Measurements from ENCODE around the gene FGF7. TPM values are rescaled to one million over a fixed set of nuclear protein-coding genes. Genes with fewer than 3 reads are reported as not detected.

FGF7 gene
- total and polyA plus RNA-seq, 10 donors: 1.0 to 9.0 (median 1.5) TPM

DNA sequence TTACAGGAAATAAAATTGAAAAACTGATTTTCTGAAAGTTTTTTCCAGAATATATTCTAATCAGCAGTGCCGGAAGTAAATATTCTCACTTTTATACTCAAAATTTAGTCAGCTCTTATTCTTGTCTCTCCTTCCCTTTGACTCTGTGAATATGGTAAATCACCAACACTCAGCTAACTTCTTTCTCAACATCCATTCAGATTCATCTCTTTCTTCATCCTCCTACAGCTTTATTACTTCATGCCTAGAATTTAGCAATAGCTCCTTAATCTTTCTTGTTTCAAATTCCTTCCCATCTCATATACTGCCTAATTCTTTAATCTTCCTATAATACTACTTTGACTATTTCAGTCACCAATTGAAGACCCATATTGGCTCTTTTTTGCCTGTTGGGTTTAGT is 67.9 kb downstream of the FGF7 start:
- H3K27me3 ChIP-seq (replicated peaks in 1 of 7): no peaks in the 10 kb centered on the region
- TF ChIP-seq CTCF (IDR thresholded peaks at IDR 0.05 in 8 of 11, conservative IDR thresholded peaks at IDR 0.05 in 3 of 11) (no peak), POLR2AphosphoS5 (IDR thresholded peaks at IDR 0.05) (no peak), POLR2A (IDR thresholded peaks at IDR 0.05) (no peak)
- no peaks in the 10 kb centered on the region for H3K9me3 ChIP-seq
- no peak for DNase-seq
- no peak overlapping the region for H3K4me3 ChIP-seq
- intact Hi-C loops (cut with DNase I; ENCODE audit: low total_unique reads): no loop called here
- WGBS, 5 donors: 86 to 100% (median 94%) methylated on average over 1 of the region's 1 CpG
- no peak overlapping the region for H3K27ac ChIP-seq
- no peaks in the 10 kb centered on the region for H3K4me1 ChIP-seq
- no peaks in the 10 kb centered on the region for H3K36me3 ChIP-seq

DNA sequence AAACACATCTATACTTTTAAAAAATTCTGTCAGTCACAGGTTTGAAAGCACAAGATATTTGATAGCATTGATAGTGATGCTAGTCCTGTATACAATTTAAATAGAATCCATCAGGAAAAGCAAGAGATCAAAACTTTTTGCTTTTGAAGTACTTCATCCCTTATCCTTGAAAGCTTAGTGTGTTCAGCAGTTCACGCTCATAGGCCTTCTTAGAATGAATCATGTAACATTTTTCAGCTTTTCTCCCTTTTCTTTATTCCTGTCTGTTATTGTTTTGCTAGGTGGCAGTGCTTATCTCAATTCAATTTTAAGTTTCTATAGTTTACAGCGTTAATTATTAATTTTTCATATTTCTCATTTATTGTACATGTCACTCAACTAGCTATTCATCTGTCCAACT is 69.1 kb downstream of the FGF7 start:
- 89 to 93% (median 92%) methylated on average over 2 of the region's 2 CpGs for WGBS, 5 donors
- no peak for DNase-seq
- H3K27me3 ChIP-seq (replicated peaks in 1 of 7): no peaks in the 10 kb centered on the region
- no peaks in the 10 kb centered on the region for H3K9me3 ChIP-seq
- H3K36me3 ChIP-seq: no peaks in the 10 kb centered on the region
- no peak overlapping the region for H3K27ac ChIP-seq
- no peaks in the 10 kb centered on the region for H3K4me1 ChIP-seq
- TF ChIP-seq CTCF (IDR thresholded peaks at IDR 0.05 in 8 of 11, conservative IDR thresholded peaks at IDR 0.05 in 3 of 11) (no peak), POLR2A (IDR thresholded peaks at IDR 0.05) (no peak), POLR2AphosphoS5 (IDR thresholded peaks at IDR 0.05) (no peak)
- no peak overlapping the region for H3K4me3 ChIP-seq
- intact Hi-C loops (cut with DNase I; ENCODE audit: low total_unique reads): no loop called here

GRCh38 chr15:49492830-49493229 is 69.8 kb downstream of the FGF7 start:
- intact Hi-C loops (cut with DNase I; ENCODE audit: low total_unique reads): no loop called here
- Histone ChIP-seq H3K4me1 (no peaks in the 10 kb centered on the region), H3K36me3 (no peaks in the 10 kb centered on the region), H3K4me3 (no peak overlapping the region), H3K27ac (no peak overlapping the region), H3K27me3 (replicated peaks in 1 of 7) (no peaks in the 10 kb centered on the region), H3K9me3 (no peaks in the 10 kb centered on the region)
- no peak for DNase-seq
- 34 to 70% (median 48%) methylated on average over 1 of the region's 1 CpG for WGBS, 5 donors
- TF ChIP-seq POLR2A (IDR thresholded peaks at IDR 0.05): no peak
- TF ChIP-seq CTCF (IDR thresholded peaks at IDR 0.05 in 8 of 11, conservative IDR thresholded peaks at IDR 0.05 in 3 of 11): no peak
- no peak for TF ChIP-seq POLR2AphosphoS5 (IDR thresholded peaks at IDR 0.05)

- no peaks in the 10 kb centered on the region for H3K27me3 ChIP-seq (replicated peaks in 1 of 7)
- TF ChIP-seq CTCF (IDR thresholded peaks at IDR 0.05 in 8 of 11, conservative IDR thresholded peaks at IDR 0.05 in 3 of 11): no peak
- no peak for TF ChIP-seq POLR2AphosphoS5 (IDR thresholded peaks at IDR 0.05)
- TF ChIP-seq POLR2A (IDR thresholded peaks at IDR 0.05): no peak
- H3K4me3 ChIP-seq: no peak overlapping the region
- H3K27ac ChIP-seq: no peak overlapping the region
- H3K4me1 ChIP-seq: no peaks in the 10 kb centered on the region
- H3K36me3 ChIP-seq: no peaks in the 10 kb centered on the region
- intact Hi-C loops (cut with DNase I; ENCODE audit: low total_unique reads): no loop called here
- no peaks in the 10 kb centered on the region for H3K9me3 ChIP-seq
- WGBS, 5 donors: 91 to 97% (median 93%) methylated on average over 1 of the region's 1 CpG
- no peak for DNase-seq
Measured at GRCh38 chr15:49494842-49495241, 71.8 kb downstream of the FGF7 start.
